RWPE2 (cell line): ENCODE data around the gene LPGAT1.

Source experiments
- ATAC-seq: fragments of 200-7000 bp; cut with Tn5 transposase; 3 replicates; pipeline ENCODE4 v1.9.1; 2021; ENCODE audit warnings: low read depth
- DNase-seq: peaks from one replicate; pipeline ENCODE4 v3.0.0-alpha.2; 2020; ENCODE audit warnings: low spot score
- H3K27ac ChIP-seq: fragments of 450-650 bp; 2 replicates; pipeline ENCODE4 v1.5.1; 2017; ENCODE audit warnings: mild to moderate bottlenecking; ENCODE audit not compliant: poor library complexity, severe bottlenecking
- H3K27me3 ChIP-seq: fragments of 250-450 bp; sonication (Bioruptor Pico); 2 replicates; pipeline ENCODE4 v1.5.1; 2021; ENCODE audit warnings: mild to moderate bottlenecking, moderate library complexity; ENCODE audit not compliant: insufficient read depth, poor library complexity, severe bottlenecking
- H3K36me3 ChIP-seq: fragments of 250-450 bp; sonication (Bioruptor Pico); 2 replicates; pipeline ENCODE4 v1.5.1; 2020; ENCODE audit warnings: low read depth, mild to moderate bottlenecking, moderate library complexity
- H3K4me1 ChIP-seq: fragments of 250-450 bp; sonication (Bioruptor Pico); 2 replicates; pipeline ENCODE4 v1.5.1; 2021; ENCODE audit warnings: mild to moderate bottlenecking, moderate library complexity; ENCODE audit not compliant: insufficient read depth, poor library complexity, severe bottlenecking
- H3K4me3 ChIP-seq: fragments of 250-450 bp; sonication (Bioruptor Pico); 2 replicates; pipeline ENCODE4 v1.5.1; 2021; ENCODE audit warnings: mild to moderate bottlenecking, moderate library complexity; ENCODE audit not compliant: severe bottlenecking
- H3K9me3 ChIP-seq: fragments of 250-450 bp; sonication (Bioruptor Pico); 2 replicates; pipeline ENCODE4 v1.5.1; 2021; ENCODE audit warnings: mild to moderate bottlenecking, moderate library complexity; ENCODE audit not compliant: severe bottlenecking
- TF ChIP-seq, protein P1 (sequence below): fragments of 450-650 bp; IDR thresholded peaks from one replicate; pipeline ENCODE4 v1.5.1; 2017; ENCODE audit warnings: mild to moderate bottlenecking, moderate library complexity; ENCODE audit not compliant: poor library complexity, severe bottlenecking

Gene LPGAT1

DNA sequence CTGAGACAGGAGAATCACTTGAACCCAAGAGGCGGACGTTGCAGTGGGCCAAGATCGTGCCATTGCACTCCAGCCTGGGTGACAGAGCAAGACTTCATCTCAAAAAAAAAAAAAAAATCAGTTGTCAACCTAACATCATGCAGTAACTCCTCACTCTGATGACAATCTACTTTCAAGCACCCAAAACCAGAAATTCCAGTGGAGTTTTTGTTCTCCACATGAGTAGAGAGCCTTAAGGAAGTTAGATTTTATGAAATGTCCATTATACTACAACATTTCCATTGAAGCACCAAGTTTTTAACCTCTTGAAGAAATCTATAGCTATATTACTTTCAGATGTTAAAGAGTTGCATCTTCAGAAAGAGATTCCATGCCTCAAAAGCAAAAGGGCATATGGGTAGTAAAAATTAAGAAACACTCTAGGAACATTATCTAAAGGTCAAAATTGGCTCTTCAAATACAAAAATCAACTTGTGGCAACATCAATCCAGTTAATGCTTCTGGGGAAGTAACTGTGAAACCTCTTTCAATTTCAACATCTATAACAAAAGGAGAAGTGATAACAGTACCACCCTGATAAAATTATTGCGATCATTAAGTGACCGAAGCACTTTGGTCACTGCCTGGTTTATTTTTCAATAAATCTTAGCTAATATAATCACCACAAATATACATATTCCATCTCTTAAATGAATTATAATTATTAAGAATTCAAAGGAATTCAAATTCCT is 7.7 kb downstream of the LPGAT1 start:
- H3K4me1 ChIP-seq, result no peaks in the 10 kb centered on the region
- TF ChIP-seq, protein P1, sequence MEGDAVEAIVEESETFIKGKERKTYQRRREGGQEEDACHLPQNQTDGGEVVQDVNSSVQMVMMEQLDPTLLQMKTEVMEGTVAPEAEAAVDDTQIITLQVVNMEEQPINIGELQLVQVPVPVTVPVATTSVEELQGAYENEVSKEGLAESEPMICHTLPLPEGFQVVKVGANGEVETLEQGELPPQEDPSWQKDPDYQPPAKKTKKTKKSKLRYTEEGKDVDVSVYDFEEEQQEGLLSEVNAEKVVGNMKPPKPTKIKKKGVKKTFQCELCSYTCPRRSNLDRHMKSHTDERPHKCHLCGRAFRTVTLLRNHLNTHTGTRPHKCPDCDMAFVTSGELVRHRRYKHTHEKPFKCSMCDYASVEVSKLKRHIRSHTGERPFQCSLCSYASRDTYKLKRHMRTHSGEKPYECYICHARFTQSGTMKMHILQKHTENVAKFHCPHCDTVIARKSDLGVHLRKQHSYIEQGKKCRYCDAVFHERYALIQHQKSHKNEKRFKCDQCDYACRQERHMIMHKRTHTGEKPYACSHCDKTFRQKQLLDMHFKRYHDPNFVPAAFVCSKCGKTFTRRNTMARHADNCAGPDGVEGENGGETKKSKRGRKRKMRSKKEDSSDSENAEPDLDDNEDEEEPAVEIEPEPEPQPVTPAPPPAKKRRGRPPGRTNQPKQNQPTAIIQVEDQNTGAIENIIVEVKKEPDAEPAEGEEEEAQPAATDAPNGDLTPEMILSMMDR, result no peak
- H3K4me3 ChIP-seq, result no peak overlapping the region
- H3K27me3 ChIP-seq, result no peaks in the 10 kb centered on the region
- H3K36me3 ChIP-seq, result no peaks in the 10 kb centered on the region
- no peaks in the 10 kb centered on the region for H3K9me3 ChIP-seq
- no peak overlapping the region for H3K27ac ChIP-seq
- ATAC-seq, result no peak
- no peak for DNase-seq

GRCh38 chr1:211816586-211816985 is 14.0 kb downstream of the LPGAT1 start:
- no peak for ATAC-seq

DNA sequence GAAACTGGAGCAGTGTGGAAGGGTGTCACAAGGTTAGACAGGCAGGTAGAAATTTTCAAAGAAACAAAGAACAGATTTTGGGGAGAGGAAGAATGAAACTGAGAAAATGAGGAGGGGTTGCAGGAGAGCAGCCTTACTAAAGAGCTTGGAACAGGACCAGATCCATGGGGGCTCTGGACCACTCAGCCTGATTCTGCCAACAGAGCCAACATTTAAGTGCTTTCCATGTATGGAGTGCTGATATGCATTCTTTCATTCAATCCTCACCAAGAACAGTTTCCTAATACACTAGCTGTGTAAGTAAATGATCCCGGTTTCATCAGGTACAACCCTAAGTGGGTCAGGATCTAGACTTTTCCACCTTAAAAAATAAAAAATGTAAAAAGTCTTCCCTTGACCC is 16.2 kb downstream of the LPGAT1 start:
- TF ChIP-seq, protein P1, result no peak
- Histone ChIP-seq H3K9me3 (no peaks in the 10 kb centered on the region), H3K27ac (no peak overlapping the region), H3K36me3 (no peaks in the 10 kb centered on the region), H3K4me1 (no peaks in the 10 kb centered on the region), H3K27me3 (no peaks in the 10 kb centered on the region), H3K4me3 (no peak overlapping the region)
- DNase-seq (no peak), ATAC-seq (no peak)

More at GRCh38 chr1:211816586-211816985, 14.0 kb downstream of the LPGAT1 start:
- TF ChIP-seq, protein P1, result no peak
- H3K27ac ChIP-seq, result no peak overlapping the region
- H3K4me1 ChIP-seq, result no peaks in the 10 kb centered on the region
- H3K27me3 ChIP-seq, result no peaks in the 10 kb centered on the region
- no peaks in the 10 kb centered on the region for H3K9me3 ChIP-seq
- no peak for DNase-seq
- H3K4me3 ChIP-seq, result no peak overlapping the region
- no peaks in the 10 kb centered on the region for H3K36me3 ChIP-seq

GRCh38 chr1:211813590-211813989 is 17.0 kb downstream of the LPGAT1 start:
- Histone ChIP-seq H3K9me3 (no peaks in the 10 kb centered on the region), H3K27ac (no peak overlapping the region), H3K4me3 (no peak overlapping the region), H3K36me3 (no peaks in the 10 kb centered on the region), H3K4me1 (no peaks in the 10 kb centered on the region), H3K27me3 (no peaks in the 10 kb centered on the region)
- TF ChIP-seq, protein P1, result no peak
- DNase-seq (no peak), ATAC-seq (no peak)

- TF ChIP-seq, protein P1, result no peak
- H3K9me3 ChIP-seq, result no peaks in the 10 kb centered on the region
- no peaks in the 10 kb centered on the region for H3K36me3 ChIP-seq
- H3K4me1 ChIP-seq, result no peaks in the 10 kb centered on the region
- DNase-seq (no peak), ATAC-seq (no peak)
- H3K27me3 ChIP-seq, result no peaks in the 10 kb centered on the region
- no peak overlapping the region for H3K27ac ChIP-seq
- no peak overlapping the region for H3K4me3 ChIP-seq
Observed at GRCh38 chr1:211812584-211812983, 18.0 kb downstream of the LPGAT1 start.
